Iris pigment epithelial cell (primary cell): ENCODE data around the gene PCYOX1L.

Source experiments
- DNase-seq: peaks from one replicate; pipeline ENCODE4 v3.0.0-alpha.2; 2011; ENCODE audit warnings: low read depth

PCYOX1L gene

GRCh38 chr5:149337736-149338135, 20.1 kb upstream of the PCYOX1L start:
- no peak for DNase-seq

GRCh38 chr5:149338364-149338763, 19.5 kb upstream of the PCYOX1L start:
- no peak for DNase-seq

- no peak for DNase-seq
Measured at GRCh38 chr5:149340920-149341319, 16.9 kb upstream of the PCYOX1L start.

GRCh38 chr5:149341876-149342275, 16.0 kb upstream of the PCYOX1L start:
- no peak for DNase-seq

GRCh38 chr5:149344151-149344550, 13.7 kb upstream of the PCYOX1L start:
- DNase-seq = no peak

GRCh38 chr5:149345147-149345891, 12.5 kb upstream of the PCYOX1L start, which contains the start of gene GRPEL2:
GRPEL2 (plus strand) TSS chr5:149345499; CDS start chr5:149345540, 41 bp downstream.
- DNase-seq = peak; percentile 97

GRCh38 chr5:149345892-149346222, 12.0 kb upstream of the PCYOX1L start:
- DNase-seq = peak; percentile 63

GRCh38 chr5:149348518-149348917, 9.3 kb upstream of the PCYOX1L start:
- no peak for DNase-seq

- no peak for DNase-seq
Measured at GRCh38 chr5:149349382-149349781, 8.5 kb upstream of the PCYOX1L start.

- DNase-seq = no peak
Measured at GRCh38 chr5:149352169-149352568, 5.7 kb upstream of the PCYOX1L start.

- no peak for DNase-seq
Measured at GRCh38 chr5:149353911-149354310, 3.9 kb upstream of the PCYOX1L start.

- no peak for DNase-seq
Measured at GRCh38 chr5:149355688-149356087, 2.2 kb upstream of the PCYOX1L start.

GRCh38 chr5:149356391-149356790, 1.5 kb upstream of the PCYOX1L start:
- no peak for DNase-seq

- DNase-seq = peak; percentile 28
Measured at GRCh38 chr5:149358294-149358651, 427 bp downstream of the PCYOX1L start.

GRCh38 chr5:149358868-149359495, 1.1 kb downstream of the PCYOX1L start:
- DNase-seq = no peak

GRCh38 chr5:149360272-149360671, 2.4 kb downstream of the PCYOX1L start:
- DNase-seq = no peak

- no peak for DNase-seq
Measured at GRCh38 chr5:149362541-149362940, 4.7 kb downstream of the PCYOX1L start.

GRCh38 chr5:149363358-149363757, 5.5 kb downstream of the PCYOX1L start:
- no peak for DNase-seq

GRCh38 chr5:149363936-149364335, 6.1 kb downstream of the PCYOX1L start:
- no peak for DNase-seq

GRCh38 chr5:149364719-149365118, 6.9 kb downstream of the PCYOX1L start:
- no peak for DNase-seq

GRCh38 chr5:149365418-149365817, 7.6 kb downstream of the PCYOX1L start:
- DNase-seq = no peak

GRCh38 chr5:149366169-149366729, 8.4 kb downstream of the PCYOX1L start:
- DNase-seq = no peak

- DNase-seq = peak; percentile 67
Measured at GRCh38 chr5:149367249-149367971, 9.6 kb downstream of the PCYOX1L start.
